NCI-H82 treated with DMSO at 0.1 percent for 48 hours (cell line): Measurements from ENCODE around the gene LARGE1.

Experiments
- DNase-seq: peaks from one replicate; lab custom pipeline; 2025; ENCODE audit not compliant: unreplicated experiment; lab: John Stamatoyannopoulos, UW

The LARGE1 gene

DNA sequence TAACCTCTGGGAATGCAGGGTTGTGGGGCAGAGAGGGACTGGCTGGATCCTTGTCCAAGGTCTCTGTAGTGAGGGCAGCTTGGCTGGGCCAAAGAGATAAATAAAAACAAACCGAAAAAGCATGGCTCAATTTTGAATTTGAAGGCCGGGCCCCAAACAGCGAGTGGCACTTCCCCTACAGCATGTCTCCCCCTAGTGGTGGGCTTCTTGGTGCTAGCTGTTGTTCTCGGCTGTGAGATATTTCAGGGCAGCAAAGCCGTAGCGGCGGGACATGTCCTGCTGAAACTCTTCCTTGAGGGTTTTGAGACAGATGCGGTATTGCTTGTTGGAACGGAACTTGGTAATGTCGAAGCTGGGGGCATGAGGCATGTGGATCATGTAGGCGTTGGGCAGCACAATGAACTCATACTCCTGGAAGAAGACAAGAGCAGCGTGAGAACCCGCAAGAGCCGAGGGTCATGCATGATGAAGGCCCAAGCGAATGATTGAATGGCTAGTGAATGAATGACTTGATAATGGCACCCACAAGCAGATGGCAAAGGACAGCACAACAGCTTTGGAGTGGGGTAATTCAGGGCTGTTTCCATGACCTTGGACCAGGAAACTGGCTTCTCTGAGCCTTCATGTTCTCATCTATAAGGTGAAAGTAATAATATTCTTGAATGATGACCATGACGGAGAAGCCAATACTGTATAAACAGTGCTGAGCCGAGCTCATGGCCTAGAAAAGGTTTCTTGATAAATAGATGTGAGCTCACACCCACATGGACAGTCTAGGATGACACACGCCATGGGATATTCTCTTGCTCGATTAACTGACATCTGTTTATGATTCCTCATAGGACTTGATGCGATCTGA, 645.8 kb downstream of the LARGE1 start:
- DNase-seq = no peak

DNA sequence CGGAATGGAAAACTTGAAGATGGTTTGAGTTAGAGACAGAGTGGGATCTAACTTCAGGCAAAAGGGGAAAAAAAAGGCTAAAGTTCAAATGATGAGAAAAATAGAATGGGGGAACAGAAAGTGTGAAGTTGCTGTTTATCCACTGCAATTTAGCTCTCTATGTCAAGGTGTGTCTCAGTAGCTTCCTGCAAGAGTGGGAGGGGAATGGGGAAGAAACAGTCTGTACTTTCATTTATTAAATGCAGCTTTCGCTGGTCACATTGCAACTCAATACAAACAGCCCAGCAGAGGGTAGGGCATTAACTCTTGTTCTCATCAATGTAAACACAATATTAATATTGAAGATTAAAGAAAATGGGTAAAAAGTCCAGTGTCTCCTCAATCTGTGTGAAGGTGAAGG, 647.4 kb downstream of the LARGE1 start:
- DNase-seq = no peak

DNA sequence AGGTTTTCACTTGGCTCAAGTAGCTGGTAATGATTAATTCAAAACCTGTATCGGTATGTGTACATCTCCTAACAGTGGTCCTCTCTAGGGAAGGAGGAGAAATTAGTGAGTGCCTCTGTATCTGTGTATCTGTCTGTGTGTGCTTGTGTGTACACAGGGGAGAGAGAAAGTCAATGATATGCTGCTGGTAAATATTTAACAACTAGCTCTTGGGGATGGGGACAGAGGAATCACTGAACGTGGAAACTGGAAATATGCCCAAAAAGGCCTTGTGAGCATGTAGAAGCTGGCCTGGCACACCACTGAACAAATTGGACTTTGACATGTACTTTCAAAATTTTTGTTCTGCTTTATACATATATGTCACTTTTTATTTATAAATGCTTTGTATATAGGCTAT, 648.1 kb downstream of the LARGE1 start:
- no peak for DNase-seq

DNA sequence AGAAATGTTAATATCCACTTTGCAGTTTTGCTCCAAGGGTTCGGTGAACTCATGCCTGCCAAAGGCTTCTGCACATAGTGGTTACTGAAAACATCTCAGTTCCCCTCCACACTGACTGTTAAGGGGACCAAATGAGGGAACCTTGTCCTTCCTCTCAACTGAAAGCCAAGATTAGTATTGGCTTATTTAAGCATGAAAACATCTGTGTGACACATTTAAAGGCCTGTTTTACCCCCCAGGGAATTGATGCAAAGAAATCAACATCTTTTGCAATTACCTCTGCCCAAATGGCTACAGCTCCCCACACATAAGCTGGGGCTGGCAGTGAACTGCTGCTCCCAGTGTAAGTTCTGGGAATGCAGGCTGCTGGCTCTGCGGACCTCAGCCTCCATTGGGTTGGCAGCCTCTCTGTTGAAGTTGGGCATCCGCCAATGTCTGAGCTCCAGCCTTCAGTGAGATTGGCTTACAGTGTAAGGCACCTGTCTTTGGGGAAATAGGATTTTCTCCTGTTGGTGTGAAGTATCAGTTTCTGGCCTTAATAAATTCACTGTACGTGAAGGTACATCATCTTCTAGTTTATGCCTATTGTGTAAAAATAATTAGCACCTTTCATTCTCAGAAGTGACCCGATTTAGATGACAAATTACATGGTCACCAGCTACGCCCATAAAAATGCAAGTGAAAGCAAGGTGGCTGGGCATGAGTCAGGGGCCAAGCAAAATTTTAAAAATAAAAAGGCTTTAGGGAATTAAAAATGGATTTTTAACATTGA, 648.7 kb downstream of the LARGE1 start:
- DNase-seq = no peak

DNA sequence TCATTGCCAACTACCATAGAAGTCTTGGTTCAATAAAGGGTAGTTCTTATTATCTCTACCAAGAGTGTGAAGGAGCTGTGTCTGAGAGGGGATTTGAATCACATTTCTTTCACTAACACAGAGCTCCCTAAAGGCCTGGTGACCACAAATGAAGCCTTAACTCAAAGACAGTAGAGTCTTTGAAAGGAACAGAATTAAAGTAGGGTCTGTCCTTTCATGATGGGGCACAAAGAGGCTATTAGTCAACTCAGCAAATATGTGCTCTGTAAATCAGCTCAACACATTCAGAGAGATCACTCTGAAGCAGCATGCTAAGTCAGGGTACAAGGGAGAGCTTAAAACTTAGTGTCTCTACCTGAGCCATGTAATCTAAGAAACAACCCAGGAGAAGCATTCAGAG, 649.7 kb downstream of the LARGE1 start:
- no peak for DNase-seq

DNA sequence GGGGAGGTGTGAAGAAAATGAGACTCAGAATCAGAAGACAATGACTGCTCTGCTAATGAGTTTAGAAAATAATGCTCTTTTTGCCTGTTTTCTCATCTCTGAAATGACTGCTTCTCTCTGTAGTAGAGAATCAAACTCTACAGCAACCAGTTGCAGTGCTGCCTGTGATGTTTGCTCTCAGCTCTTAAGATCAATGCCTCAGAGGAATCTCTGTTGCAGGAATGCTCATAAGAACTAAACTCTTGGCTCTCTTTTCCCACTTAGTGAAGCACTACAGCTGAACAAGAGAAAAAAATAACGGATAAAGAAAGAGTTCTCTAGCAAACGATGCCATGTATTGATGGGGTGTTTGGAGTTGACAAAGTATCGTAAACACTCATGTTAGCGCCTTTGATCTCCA, 658.6 kb downstream of the LARGE1 start:
- no peak for DNase-seq

DNA sequence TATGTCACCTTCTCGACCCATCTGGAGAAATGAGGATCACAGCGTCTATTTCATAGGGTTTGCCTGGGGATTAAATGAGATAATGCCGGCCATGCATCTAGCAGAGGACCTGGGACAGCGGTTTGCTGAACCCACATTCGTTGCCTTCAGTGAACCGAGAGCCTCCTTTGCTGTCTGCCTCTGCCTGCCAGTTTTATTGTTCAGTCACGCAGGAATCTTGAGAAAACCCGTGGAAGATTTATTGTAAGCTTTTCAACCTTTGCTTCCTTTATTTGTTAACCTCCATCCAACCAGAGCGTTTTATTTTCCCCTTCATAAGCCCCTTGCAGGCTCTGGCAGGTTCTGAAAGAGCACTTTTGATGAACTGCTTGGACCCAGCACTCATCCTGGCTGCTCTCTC, 659.8 kb downstream of the LARGE1 start:
- DNase-seq = no peak

DNA sequence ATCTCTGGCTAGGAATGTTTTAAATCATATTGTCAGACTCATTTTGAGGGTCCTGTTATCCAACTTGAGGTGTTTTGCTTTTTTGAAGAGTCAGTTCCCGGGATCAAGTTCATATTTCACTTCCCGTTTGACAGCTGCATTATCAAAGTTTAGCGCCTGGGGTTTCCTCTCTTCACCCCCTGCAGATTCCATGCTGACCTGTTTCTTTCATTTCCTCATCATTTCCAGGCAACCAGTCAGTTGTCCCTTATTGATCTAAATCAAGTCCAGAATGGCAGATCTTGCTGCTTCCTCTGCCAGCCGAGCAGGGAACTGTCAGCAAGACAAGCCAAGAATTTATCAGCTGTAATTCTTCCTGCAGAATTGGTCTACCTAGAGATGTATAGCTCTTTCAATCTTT, 664.5 kb downstream of the LARGE1 start:
- no peak for DNase-seq

DNA sequence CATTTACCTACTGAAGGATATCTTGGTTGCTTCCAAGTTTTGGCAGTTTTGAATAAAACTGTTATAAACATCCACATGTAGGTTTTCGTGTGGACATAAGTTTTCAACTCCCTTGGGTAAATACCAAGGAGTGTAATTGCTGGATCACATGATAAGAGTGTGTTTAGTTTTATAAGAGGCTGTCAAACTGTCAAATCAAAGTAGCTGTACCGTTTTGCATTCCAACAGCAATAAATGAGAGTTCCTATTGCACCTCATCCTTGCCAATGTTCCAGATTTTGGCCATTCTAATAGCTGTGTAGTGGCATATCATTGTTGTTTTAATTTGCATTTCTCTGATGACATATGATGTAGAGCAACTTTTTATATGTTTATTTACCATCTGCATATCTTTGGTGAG, 671.3 kb downstream of the LARGE1 start:
- no peak for DNase-seq

DNA sequence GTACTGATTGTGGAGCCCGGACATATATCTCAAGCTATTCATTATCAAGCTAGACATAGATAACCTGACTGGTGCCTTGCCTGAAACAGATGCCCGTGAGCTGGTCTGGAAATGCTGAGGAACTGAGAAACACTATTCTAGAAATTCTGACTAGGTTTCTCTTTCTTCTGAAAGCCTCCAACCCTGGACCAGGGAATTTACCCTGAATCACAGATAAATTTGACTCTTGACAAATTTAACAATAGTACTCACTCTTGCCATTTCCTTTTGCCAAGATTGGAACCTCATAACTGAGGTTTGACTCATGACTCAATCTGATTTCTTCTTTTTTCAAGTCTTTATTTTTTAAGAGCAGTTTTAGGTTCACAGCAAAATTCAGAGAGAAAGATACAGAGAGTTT, 672.5 kb downstream of the LARGE1 start:
- DNase-seq = no peak

DNA sequence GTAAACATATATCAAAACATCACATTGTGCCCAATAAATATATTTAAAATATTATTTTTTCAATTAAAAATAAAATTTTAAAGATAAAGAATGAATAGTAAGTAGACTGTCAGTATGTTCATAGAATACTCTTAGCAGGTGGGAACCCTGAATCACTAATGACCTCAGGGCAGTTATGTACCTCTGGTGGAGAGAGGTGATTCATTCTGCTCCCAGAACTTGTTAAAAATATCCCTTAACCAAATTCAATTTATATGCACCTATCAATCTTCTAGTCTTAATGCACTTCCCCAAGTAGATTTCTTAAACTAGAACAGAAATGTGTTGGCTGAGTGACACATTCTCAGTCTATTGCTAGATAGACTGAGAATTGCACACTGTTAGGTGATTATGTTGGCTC, 678.2 kb downstream of the LARGE1 start:
- no peak for DNase-seq

DNA sequence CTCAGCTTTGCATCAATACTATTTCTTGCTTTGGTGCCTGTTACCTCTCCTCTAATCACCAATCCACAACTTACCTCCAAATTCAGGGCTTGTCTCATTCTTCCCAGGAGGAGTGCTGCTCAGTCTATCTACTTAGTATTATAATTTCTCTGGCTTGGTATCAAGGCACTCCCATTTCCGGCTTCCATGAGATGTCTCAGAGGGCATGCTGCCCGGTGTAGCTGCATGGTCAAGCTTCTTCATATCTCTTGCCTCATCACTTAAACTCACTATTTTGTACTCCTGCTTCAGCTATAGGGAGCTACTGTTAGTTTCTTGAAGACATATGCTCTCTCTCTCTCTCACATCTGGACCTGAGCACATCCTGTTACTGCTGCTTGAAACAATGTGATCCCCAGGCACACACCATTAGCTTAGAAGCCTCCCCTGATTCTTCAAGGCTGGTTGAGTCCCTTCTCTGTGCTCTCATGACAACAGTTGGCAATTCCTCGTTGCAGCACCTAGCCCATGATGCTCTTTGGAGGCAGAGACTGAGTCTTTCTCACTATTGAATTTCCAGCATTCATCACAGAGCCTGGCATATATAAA, 679.3 kb downstream of the LARGE1 start:
- DNase-seq = no peak

DNA sequence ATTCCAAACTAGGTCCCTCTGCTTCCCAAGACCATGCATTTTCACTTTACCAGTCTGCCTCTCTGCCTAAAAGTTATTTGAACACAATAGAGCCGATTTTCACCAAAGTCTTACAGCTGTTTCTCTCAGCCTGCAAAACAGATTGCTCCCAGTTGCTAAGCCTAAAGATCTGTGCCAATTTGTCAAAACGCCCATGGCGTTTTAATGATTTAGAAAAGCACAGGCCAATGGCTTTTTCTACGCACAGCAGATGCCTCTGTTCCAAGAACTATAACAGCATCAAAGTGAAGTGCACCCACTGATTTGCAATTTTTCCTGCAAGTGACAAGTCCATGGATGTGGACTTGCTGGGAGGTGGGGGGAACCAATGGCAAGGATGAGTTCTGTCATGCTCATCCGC, 688.2 kb downstream of the LARGE1 start:
- no peak for DNase-seq

DNA sequence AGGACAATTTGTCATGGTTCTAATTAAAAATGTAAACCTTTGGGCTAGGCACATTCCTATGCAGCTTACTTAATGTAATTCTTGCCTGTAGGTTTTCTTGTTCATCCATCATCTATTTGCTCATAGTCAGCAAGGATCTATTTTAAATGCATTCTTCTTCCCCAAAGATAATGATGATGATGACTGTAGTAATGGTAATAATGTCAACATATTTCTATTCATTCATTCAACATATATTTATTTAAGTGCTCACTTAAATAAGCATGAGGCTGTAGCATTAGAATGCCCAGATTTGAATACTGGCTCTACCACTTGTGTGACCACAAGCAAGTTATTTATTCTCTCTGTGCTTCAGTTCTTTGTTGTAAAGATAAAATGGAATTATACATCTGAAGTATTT, 692.5 kb downstream of the LARGE1 start:
- DNase-seq = no peak

DNA sequence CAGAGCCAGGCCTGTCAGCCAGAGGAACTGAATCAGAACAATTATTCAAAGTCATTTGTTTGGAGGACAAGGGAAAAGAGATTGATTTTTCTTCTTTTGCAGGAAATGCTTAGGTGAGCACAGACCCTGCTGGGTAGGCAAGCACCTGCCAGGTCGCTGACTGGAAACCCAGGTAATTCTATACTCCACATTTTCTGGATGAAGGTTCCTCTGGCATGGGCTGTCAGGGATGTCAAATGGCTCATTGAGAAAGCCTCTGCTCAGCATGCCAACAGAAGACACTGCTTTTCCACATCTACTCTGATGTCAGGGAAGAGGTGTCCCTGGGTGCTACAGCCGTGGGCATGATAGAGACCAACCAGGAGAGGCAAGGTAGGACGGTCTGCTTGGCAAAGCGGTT, 695.4 kb downstream of the LARGE1 start:
- no peak for DNase-seq
